Peyer's patch (tissue), 4 donors: Measurements from ENCODE around the gene TNFAIP6.

Source experiments
- CTCF ChIP-seq, 6 experiments: fragments of 450-650 bp in 4 of 6; fragments of 200-600 bp in 2 of 6; sonication (generic) in 1 of 6; IDR thresholded peaks; one replicate each; pipeline ENCODE4 v1.5.1; 2017 to 2019; ENCODE audit warnings: antibody characterized with exemption in 6 of 6, mild to moderate bottlenecking in 3 of 6, moderate library complexity in 1 of 6
- POLR2A ChIP-seq, 2 donors: fragments of 450-650 bp; IDR thresholded peaks; one replicate each; pipeline ENCODE4 v1.5.1; 2017; ENCODE audit warnings: antibody characterized with exemption in 2 of 2, mild to moderate bottlenecking in 2 of 2, moderate library complexity in 2 of 2

GRCh38 chr2:151359768-151360461 lies 2.5 kb downstream of the TNFAIP6 start:
- TF ChIP-seq CTCF (IDR thresholded peaks at IDR 0.05): no peak
- TF ChIP-seq POLR2A (IDR thresholded peaks at IDR 0.05): no peak
